Keratinocyte (primary cell): Measurements from ENCODE around the gene CISD2. TPM values are rescaled to one million over a fixed set of nuclear protein-coding genes. Genes with fewer than 3 reads are reported as not detected.

ENCODE experiments used
- DNase-seq: peaks from one replicate; pipeline ENCODE4 v3.0.0-alpha.2; 2011; ENCODE audit warnings: low read depth, missing footprints, low spot score
- FAIRE-seq: peaks from 2 replicates; lab custom pipeline; 2011; peaks lifted over from hg19 to GRCh38; lab: Jason Lieb, UNC
- H2AFZ ChIP-seq: 2 replicates; pipeline ENCODE4 v1.6.0; 2012; ENCODE audit warnings: low read length, control low read depth, inconsistent platforms; ENCODE audit not compliant: control insufficient read depth
- H3K27ac ChIP-seq: 2 replicates; pipeline ENCODE4 v1.5.1; 2011; ENCODE audit warnings: low read length; ENCODE audit not compliant: control insufficient read depth, insufficient read depth
- H3K27me3 ChIP-seq: 3 replicates; pipeline ENCODE4 v1.6.0; 2011; ENCODE audit warnings: low read length; ENCODE audit not compliant: control insufficient read depth, insufficient read depth; ENCODE audit errors: extremely low read depth
- H3K36me3 ChIP-seq, 2 experiments: 2 replicates in 1 of 2; 3 replicates in 1 of 2; pipeline ENCODE4 v1.5.1; 2011; ENCODE audit warnings: low read length in 2 of 2, mild to moderate bottlenecking in 1 of 2; ENCODE audit not compliant: control insufficient read depth in 2 of 2, insufficient read depth in 2 of 2; ENCODE audit errors: extremely low read depth in 1 of 2
- H3K4me1 ChIP-seq: 3 replicates; pipeline ENCODE4 v1.5.1; 2011; ENCODE audit warnings: low read length; ENCODE audit not compliant: control insufficient read depth, insufficient read depth; ENCODE audit errors: extremely low read depth
- H3K4me2 ChIP-seq: 3 replicates; pipeline ENCODE4 v1.6.0; 2011; ENCODE audit warnings: low read depth, low read length; ENCODE audit not compliant: control insufficient read depth, insufficient read depth; ENCODE audit errors: extremely low read depth
- H3K4me3 ChIP-seq, 3 experiments: fragments of 200-600 bp in 1 of 3; sonication (generic) in 1 of 3; 2 replicates in 2 of 3; 3 replicates in 1 of 3; pipeline ENCODE4 v1.5.1; 2011 to 2016; ENCODE audit warnings: low read length in 3 of 3, mild to moderate bottlenecking in 3 of 3, control low read depth in 2 of 3, inconsistent platforms in 1 of 3, low read depth in 1 of 3, mixed read lengths in 1 of 3, mixed run types in 1 of 3, moderate library complexity in 1 of 3; ENCODE audit not compliant: control insufficient read depth in 2 of 3, insufficient read depth in 2 of 3; ENCODE audit errors: extremely low read depth in 1 of 3
- H3K79me2 ChIP-seq: 2 replicates; pipeline ENCODE4 v1.6.0; 2012; ENCODE audit warnings: low read length; ENCODE audit not compliant: control insufficient read depth, insufficient read depth
- H3K9ac ChIP-seq: 3 replicates; pipeline ENCODE4 v1.6.0; 2011; ENCODE audit warnings: low read length; ENCODE audit not compliant: control insufficient read depth, insufficient read depth; ENCODE audit errors: extremely low read depth
- H3K9me1 ChIP-seq: 3 replicates; pipeline ENCODE4 v1.6.0; 2011; ENCODE audit warnings: low read length; ENCODE audit not compliant: control insufficient read depth, insufficient read depth; ENCODE audit errors: extremely low read depth
- H3K9me3 ChIP-seq: 2 replicates; pipeline ENCODE4 v1.5.1; 2012; ENCODE audit warnings: low read depth, low read length; ENCODE audit not compliant: control insufficient read depth
- H4K20me1 ChIP-seq: 3 replicates; pipeline ENCODE4 v1.6.0; 2011; ENCODE audit warnings: low read length; ENCODE audit not compliant: control insufficient read depth, insufficient read depth; ENCODE audit errors: extremely low read depth
- EZH2 ChIP-seq: IDR thresholded peaks from one replicate; pipeline ENCODE4 v1.6.1; 2012; ENCODE audit warnings: inconsistent platforms, mild to moderate bottlenecking, low read length, moderate library complexity
- dilution Hi-C: fragments of 300-500 bp; cut with MboI; formaldehyde crosslinking; loops from one replicate; pipeline ENCODE4 v1.7.0; 2020; ENCODE audit warnings: low sequenced_read_pairs; ENCODE audit not compliant: extremely low pct_ligation_motif_present
- polyA plus RNA-seq, 5 experiments: library from polyadenylated mRNA; depleted of rRNA in 3 of 5; stranded (reverse) in 3 of 5; stranded (forward) in 1 of 5; unstranded in 1 of 5; fragments of >200 nt; gene quantifications; 1 replicate in 1 of 5; 2 replicates in 3 of 5; 3 replicates in 1 of 5; pipeline versions ENCODE4 v1.2.1 to v1.2.3, GENCODE V29; 2011 to 2012; ENCODE audit warnings: missing spikeins in 2 of 5, low read depth in 1 of 5, low replicate concordance in 1 of 5
- TF ChIP-seq, protein P1 (sequence below), 3 experiments: IDR thresholded peaks in 1 of 3; conservative IDR thresholded peaks in 1 of 3; optimal IDR thresholded peaks in 1 of 3; 2 replicates in 2 of 3; 3 replicates in 1 of 3; pipeline versions ENCODE3 to v1.5.1; 2011; ENCODE audit warnings: low read length in 3 of 3, mild to moderate bottlenecking in 3 of 3, moderate library complexity in 2 of 3, control low read depth in 1 of 3, inconsistent platforms in 1 of 3; ENCODE audit not compliant: insufficient read depth in 2 of 3; ENCODE audit errors: extremely low read depth in 1 of 3

The CISD2 gene
- polyA plus RNA-seq, 1 donor (not counting 4 experiments of a cell fraction or from before 2014, with no cell fraction given), result 36.6 TPM

DNA sequence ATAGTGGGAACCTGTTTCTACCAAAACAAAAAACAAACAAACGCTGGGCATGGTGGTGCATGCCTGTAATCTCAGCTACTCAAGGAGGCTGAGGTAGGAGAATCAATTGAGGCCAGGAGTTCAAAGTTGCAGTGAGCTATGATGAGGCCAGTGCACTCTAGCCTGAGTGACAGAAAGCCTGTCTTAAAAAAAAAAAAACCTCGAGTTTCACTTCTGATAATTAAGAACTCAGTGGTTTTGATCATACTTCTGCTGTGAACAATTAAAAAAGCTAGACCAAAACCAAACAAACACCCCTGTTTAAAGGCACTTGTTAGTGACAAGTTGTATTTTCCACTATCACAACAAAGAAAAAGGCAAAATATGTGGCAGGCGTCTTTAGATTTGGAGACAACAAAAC is 26.4 kb upstream of the CISD2 start:
- no peak for FAIRE-seq
- H3K4me2 ChIP-seq, result no peak overlapping the region
- dilution Hi-C loops, result no loop called here
- no peaks in the 10 kb centered on the region for H3K79me2 ChIP-seq
- no peaks in the 10 kb centered on the region for H3K27me3 ChIP-seq
- no peak for DNase-seq
- H3K4me3 ChIP-seq, result no peak overlapping the region
- no peak overlapping the region for H3K27ac ChIP-seq
- H3K9me1 ChIP-seq, result no peaks in the 10 kb centered on the region
- H3K9ac ChIP-seq, result no peak overlapping the region
- no peaks in the 10 kb centered on the region for H3K9me3 ChIP-seq
- no peaks in the 10 kb centered on the region for H3K36me3 ChIP-seq
- H2AFZ ChIP-seq, result no peak overlapping the region
- TF ChIP-seq EZH2, result no peak
- TF ChIP-seq, protein P1, sequence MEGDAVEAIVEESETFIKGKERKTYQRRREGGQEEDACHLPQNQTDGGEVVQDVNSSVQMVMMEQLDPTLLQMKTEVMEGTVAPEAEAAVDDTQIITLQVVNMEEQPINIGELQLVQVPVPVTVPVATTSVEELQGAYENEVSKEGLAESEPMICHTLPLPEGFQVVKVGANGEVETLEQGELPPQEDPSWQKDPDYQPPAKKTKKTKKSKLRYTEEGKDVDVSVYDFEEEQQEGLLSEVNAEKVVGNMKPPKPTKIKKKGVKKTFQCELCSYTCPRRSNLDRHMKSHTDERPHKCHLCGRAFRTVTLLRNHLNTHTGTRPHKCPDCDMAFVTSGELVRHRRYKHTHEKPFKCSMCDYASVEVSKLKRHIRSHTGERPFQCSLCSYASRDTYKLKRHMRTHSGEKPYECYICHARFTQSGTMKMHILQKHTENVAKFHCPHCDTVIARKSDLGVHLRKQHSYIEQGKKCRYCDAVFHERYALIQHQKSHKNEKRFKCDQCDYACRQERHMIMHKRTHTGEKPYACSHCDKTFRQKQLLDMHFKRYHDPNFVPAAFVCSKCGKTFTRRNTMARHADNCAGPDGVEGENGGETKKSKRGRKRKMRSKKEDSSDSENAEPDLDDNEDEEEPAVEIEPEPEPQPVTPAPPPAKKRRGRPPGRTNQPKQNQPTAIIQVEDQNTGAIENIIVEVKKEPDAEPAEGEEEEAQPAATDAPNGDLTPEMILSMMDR (optimal IDR thresholded peaks at IDR 0.05 in 1 of 3, IDR thresholded peaks at IDR 0.05 in 1 of 3, conservative IDR thresholded peaks at IDR 0.05 in 1 of 3; ENCODE audit: extremely low read depth in 1 of 3, insufficient read depth in 2 of 3, low read length in 3 of 3), result no peak
- H3K4me1 ChIP-seq, result no peaks in the 10 kb centered on the region
- H4K20me1 ChIP-seq, result no peaks in the 10 kb centered on the region

- Histone ChIP-seq H3K9me1 (no peaks in the 10 kb centered on the region), H3K27me3 (no peaks in the 10 kb centered on the region), H3K27ac (no peak overlapping the region), H2AFZ (no peak overlapping the region), H3K9ac (no peak overlapping the region), H4K20me1 (no peaks in the 10 kb centered on the region), H3K4me1 (no peaks in the 10 kb centered on the region), H3K79me2 (no peaks in the 10 kb centered on the region), H3K4me3 (no peak overlapping the region), H3K4me2 (no peak overlapping the region), H3K9me3 (no peaks in the 10 kb centered on the region), H3K36me3 (no peaks in the 10 kb centered on the region)
- TF ChIP-seq EZH2, result no peak
- TF ChIP-seq, protein P1 (optimal IDR thresholded peaks at IDR 0.05 in 1 of 3, IDR thresholded peaks at IDR 0.05 in 1 of 3, conservative IDR thresholded peaks at IDR 0.05 in 1 of 3; ENCODE audit: extremely low read depth in 1 of 3, insufficient read depth in 2 of 3, low read length in 3 of 3), result no peak
- FAIRE-seq, result peak; percentile 29
- DNase-seq, result no peak
- dilution Hi-C loops, result no loop called here
Observed at GRCh38 chr4:102843273-102843672, 25.5 kb upstream of the CISD2 start.
